HEK293 (cell line): ENCODE measurements around the gene NID2.

Experiments used
- CTCF ChIA-PET: fragments of 350-600 bp; formaldehyde crosslinking; extraction: SDS; loops from one replicate; lab custom pipeline; 2021; ENCODE audit warnings: antibody characterized with exemption; lab: Yijun Ruan, JAX
- POLR2A ChIA-PET: fragments of 300-600 bp; formaldehyde crosslinking; extraction: SDS; loops from one replicate; lab custom pipeline; 2020; ENCODE audit warnings: antibody characterized with exemption, inconsistent platforms; lab: Yijun Ruan, JAX
- H3K27ac ChIP-seq: fragments of 200-500 bp; sonication (Bioruptor generic); 2 replicates; pipeline ENCODE4 v1.5.1; 2014; ENCODE audit warnings: low read depth, low read length, control low read depth, inconsistent platforms; ENCODE audit errors: extremely low read depth
- H3K36me3 ChIP-seq, 2 experiments: fragments of 200-500 bp in 1 of 2; sonication (Bioruptor generic) in 1 of 2; 1 replicate in 1 of 2; 2 replicates in 1 of 2; pipeline ENCODE4 v1.5.1; 2014 to 2017; ENCODE audit warnings: inconsistent platforms in 2 of 2, low read length in 2 of 2; ENCODE audit not compliant: control insufficient read depth in 2 of 2, insufficient read depth in 1 of 2
- H3K4me1 ChIP-seq: fragments of 200-500 bp; sonication (Bioruptor generic); 2 replicates; pipeline ENCODE4 v1.5.1; 2014; ENCODE audit warnings: mild to moderate bottlenecking, low read length, inconsistent platforms; ENCODE audit not compliant: control insufficient read depth, insufficient read depth
- H3K4me3 ChIP-seq: 2 replicates; pipeline ENCODE4 v1.5.1; 2011; ENCODE audit warnings: low read depth, mild to moderate bottlenecking, control low read depth, low read length, moderate library complexity
- H3K9me3 ChIP-seq: fragments of 200-500 bp; sonication (Bioruptor generic); 2 replicates; pipeline ENCODE4 v1.5.1; 2014; ENCODE audit warnings: low read depth, low read length, inconsistent platforms; ENCODE audit not compliant: control insufficient read depth, insufficient read depth
- ATF2 ChIP-seq: fragments of 450-650 bp; formaldehyde crosslinking; IDR thresholded peaks from 2 replicates; pipeline ENCODE4 v1.5.1; 2016; ENCODE audit warnings: missing biosample characterization, missing genetic modification characterization, low read depth
- KLF17 ChIP-seq: fragments of 450-650 bp; formaldehyde crosslinking; IDR thresholded peaks from 2 replicates; pipeline ENCODE4 v1.5.1; 2016; ENCODE audit warnings: missing biosample characterization, missing genetic modification characterization
- KLF9 ChIP-seq: fragments of 450-650 bp; formaldehyde crosslinking; IDR thresholded peaks from 2 replicates; pipeline ENCODE4 v1.5.1; 2016; ENCODE audit warnings: missing biosample characterization, missing genetic modification characterization, low read depth
- PBX3 ChIP-seq: sonication (generic); formaldehyde crosslinking; IDR thresholded peaks from 2 replicates; pipeline ENCODE4 v1.8.1; 2022; ENCODE audit warnings: mild to moderate bottlenecking, moderate library complexity, missing genetic modification reagents
- REST ChIP-seq: fragments of 450-650 bp; formaldehyde crosslinking; IDR thresholded peaks from 2 replicates; pipeline ENCODE4 v1.5.1; 2016; ENCODE audit warnings: missing biosample characterization, missing genetic modification characterization
- WT1 ChIP-seq: fragments of 450-650 bp; formaldehyde crosslinking; IDR thresholded peaks from 2 replicates; pipeline ENCODE4 v1.5.1; 2016; ENCODE audit warnings: missing biosample characterization, missing genetic modification characterization
- YY2 ChIP-seq: fragments of 450-650 bp; formaldehyde crosslinking; IDR thresholded peaks from 2 replicates; pipeline ENCODE4 v1.5.1; 2016; ENCODE audit warnings: missing biosample characterization, missing genetic modification characterization
- ZEB2 ChIP-seq: fragments of 450-650 bp; formaldehyde crosslinking; IDR thresholded peaks from 2 replicates; pipeline ENCODE4 v1.5.1; 2016; ENCODE audit warnings: missing biosample characterization, missing genetic modification characterization
- ZFHX2 ChIP-seq: fragments of 450-650 bp; formaldehyde crosslinking; conservative IDR thresholded peaks from 2 replicates; pipeline ENCODE4 v1.5.1; 2016; ENCODE audit warnings: missing biosample characterization, missing genetic modification characterization
- ZFP37 ChIP-seq: fragments of 450-650 bp; formaldehyde crosslinking; IDR thresholded peaks from 2 replicates; pipeline ENCODE4 v1.5.1; 2016; ENCODE audit warnings: missing biosample characterization, missing genetic modification characterization
- ZNF121 ChIP-seq: fragments of 450-650 bp; formaldehyde crosslinking; IDR thresholded peaks from 2 replicates; pipeline ENCODE4 v1.5.1; 2016; ENCODE audit warnings: missing biosample characterization, missing genetic modification characterization
- ZNF24 ChIP-seq: fragments of 450-650 bp; formaldehyde crosslinking; IDR thresholded peaks from 2 replicates; pipeline ENCODE4 v1.5.1; 2016; ENCODE audit warnings: missing biosample characterization, missing genetic modification characterization
- ZNF362 ChIP-seq: fragments of 450-650 bp; formaldehyde crosslinking; IDR thresholded peaks from 2 replicates; pipeline ENCODE4 v1.5.1; 2016; ENCODE audit warnings: missing biosample characterization, missing genetic modification characterization
- ZNF449 ChIP-seq: fragments of 450-650 bp; formaldehyde crosslinking; IDR thresholded peaks from 2 replicates; pipeline ENCODE4 v1.5.1; 2017; ENCODE audit warnings: missing biosample characterization, mild to moderate bottlenecking, missing genetic modification characterization, moderate library complexity
- ZNF544 ChIP-seq: fragments of 450-650 bp; formaldehyde crosslinking; IDR thresholded peaks from 2 replicates; pipeline ENCODE4 v1.5.0; 2017; ENCODE audit warnings: missing biosample characterization, missing genetic modification characterization
- ZNF548 ChIP-seq: fragments of 450-650 bp; formaldehyde crosslinking; IDR thresholded peaks from 2 replicates; pipeline ENCODE4 v1.5.1; 2016; ENCODE audit warnings: missing biosample characterization, missing genetic modification characterization
- ZNF555 ChIP-seq: fragments of 450-650 bp; formaldehyde crosslinking; conservative IDR thresholded peaks from 2 replicates; pipeline ENCODE4 v1.5.1; 2017; ENCODE audit warnings: missing biosample characterization, mild to moderate bottlenecking, missing genetic modification characterization, inconsistent platforms
- ZNF558 ChIP-seq: fragments of 450-650 bp; formaldehyde crosslinking; IDR thresholded peaks from 2 replicates; pipeline ENCODE4 v1.5.1; 2016; ENCODE audit warnings: missing biosample characterization, missing genetic modification characterization
- ZNF600 ChIP-seq: fragments of 450-650 bp; formaldehyde crosslinking; IDR thresholded peaks from 2 replicates; pipeline ENCODE4 v1.5.1; 2016; ENCODE audit warnings: missing biosample characterization, missing genetic modification characterization
- ZNF654 ChIP-seq: fragments of 450-650 bp; formaldehyde crosslinking; IDR thresholded peaks from 2 replicates; pipeline ENCODE4 v1.5.1; 2016; ENCODE audit warnings: low read depth, missing biosample characterization, missing genetic modification characterization
- ZNF701 ChIP-seq: fragments of 450-650 bp; formaldehyde crosslinking; IDR thresholded peaks from 2 replicates; pipeline ENCODE4 v1.5.1; 2016; ENCODE audit warnings: missing biosample characterization, missing genetic modification characterization
- ZNF777 ChIP-seq: fragments of 450-650 bp; formaldehyde crosslinking; IDR thresholded peaks from 2 replicates; pipeline ENCODE4 v1.5.1; 2017; ENCODE audit warnings: missing biosample characterization, missing genetic modification characterization, borderline replicate concordance
- ZNF830 ChIP-seq: fragments of 450-650 bp; IDR thresholded peaks from 2 replicates; pipeline ENCODE4 v1.5.0; 2018; ENCODE audit warnings: missing biosample characterization, missing genetic modification characterization, low read depth, mild to moderate bottlenecking, moderate library complexity

NID2 gene

GRCh38 chr14:52111583-52111982, 42.7 kb upstream of the NID2 start:
- Histone ChIP-seq H3K4me3 (no peak overlapping the region), H3K9me3 (no peaks in the 10 kb centered on the region), H3K27ac (no peak overlapping the region), H3K4me1 (no peaks in the 10 kb centered on the region), H3K36me3 (no peaks in the 10 kb centered on the region)
- CTCF ChIA-PET: no interaction called here
- POLR2A ChIA-PET: interaction anchor here (1.2 kb wide), 1 partner anchor 43 kb away, joined by 3 read pairs; the partner anchor contains the start of gene NID2
- TF ChIP-seq REST (no peak), ZNF701 (no peak), ATF2 (tag by site-specific recombination) (0 out of 2 replicates have a peak, but pooled peaks have one; percentile 14), ZNF830 (tag by site-specific recombination) (no peak)

- no peak overlapping the region for H3K27ac ChIP-seq
- POLR2A ChIA-PET: no interaction called here
These were observed 41.7 kb upstream of the NID2 start for GRCh38 chr14:52110441-52111086.

More at GRCh38 chr14:52110441-52111086, 41.7 kb upstream of the NID2 start:
- H3K9me3 ChIP-seq: no peaks in the 10 kb centered on the region
- CTCF ChIA-PET: interaction anchor here (0.6 kb wide), 2 partner anchors 252 to 552 kb away, joined by 3 to 5 read pairs; no protein-coding TSS in a partner anchor
- no peaks in the 10 kb centered on the region for H3K4me1 ChIP-seq
- TF ChIP-seq WT1 (tag by site-specific recombination) (no peak), ZNF558 (tag by site-specific recombination) (no peak), ZNF449 (no peak), ZNF548 (tag by site-specific recombination) (no peak), ZNF24 (no peak), ZNF777 (tag by site-specific recombination) (no peak), ZEB2 (tag by site-specific recombination) (no peak), ZFHX2 (tag by site-specific recombination) (no peak), ZNF701 (no peak), ZNF555 (tag by site-specific recombination) (no peak), ZNF121 (tag by site-specific recombination) (no peak), ZNF600 (tag by site-specific recombination) (no peak), KLF17 (tag by site-specific recombination) (no peak), ZNF654 (tag by site-specific recombination) (no peak), ZNF544 (tag by site-specific recombination) (no peak), ZFP37 (tag by site-specific recombination) (no peak), ZNF362 (tag by site-specific recombination) (no peak), KLF9 (no peak), YY2 (tag by site-specific recombination) (no peak), PBX3 (no peak)
- TF ChIP-seq, all 188 proteins: peak for 0
- Histone ChIP-seq H3K4me3 (no peak overlapping the region), H3K36me3 (no peaks in the 10 kb centered on the region)
